ENCODE results near the gene SPPL2B.
"Not testable (repeated sequence)": the region's sequence is repeated elsewhere in the genome, so short reads cannot be mapped to it uniquely, and the experiment has no call there.

Gene SPPL2B

DNA sequence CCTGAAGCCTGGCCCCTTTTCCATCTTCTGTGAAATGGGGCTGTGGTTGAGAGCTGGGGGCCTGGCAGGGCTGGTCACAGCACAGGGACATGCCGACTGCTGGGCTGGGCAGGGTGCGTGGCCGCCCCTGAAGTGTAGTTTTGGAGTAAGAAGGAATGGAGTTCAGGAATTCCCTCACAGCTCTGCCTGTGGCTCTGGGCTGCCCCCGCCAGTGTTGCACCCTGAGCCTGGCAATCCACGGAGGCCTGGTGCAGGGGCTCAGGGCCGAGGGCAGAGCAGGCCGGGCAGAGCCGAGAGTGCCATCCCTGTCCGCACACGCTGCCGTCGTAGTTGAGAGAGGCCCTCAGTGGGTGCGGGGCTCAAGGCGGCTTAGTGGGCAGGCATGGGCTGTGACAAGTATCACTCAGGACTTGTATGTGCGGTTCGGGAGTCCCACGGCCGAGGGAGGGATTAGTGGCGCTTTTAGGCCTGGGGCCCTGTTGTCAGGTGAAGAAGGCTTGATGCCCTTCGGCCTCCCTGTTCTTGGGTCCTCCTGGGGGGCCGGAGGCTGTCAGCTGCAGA, 9.7 kb downstream of the SPPL2B start:
- DNase-seq (ENCODE audit: low read depth in 2 of 3, low spot score in 2 of 3) = no peak

DNA sequence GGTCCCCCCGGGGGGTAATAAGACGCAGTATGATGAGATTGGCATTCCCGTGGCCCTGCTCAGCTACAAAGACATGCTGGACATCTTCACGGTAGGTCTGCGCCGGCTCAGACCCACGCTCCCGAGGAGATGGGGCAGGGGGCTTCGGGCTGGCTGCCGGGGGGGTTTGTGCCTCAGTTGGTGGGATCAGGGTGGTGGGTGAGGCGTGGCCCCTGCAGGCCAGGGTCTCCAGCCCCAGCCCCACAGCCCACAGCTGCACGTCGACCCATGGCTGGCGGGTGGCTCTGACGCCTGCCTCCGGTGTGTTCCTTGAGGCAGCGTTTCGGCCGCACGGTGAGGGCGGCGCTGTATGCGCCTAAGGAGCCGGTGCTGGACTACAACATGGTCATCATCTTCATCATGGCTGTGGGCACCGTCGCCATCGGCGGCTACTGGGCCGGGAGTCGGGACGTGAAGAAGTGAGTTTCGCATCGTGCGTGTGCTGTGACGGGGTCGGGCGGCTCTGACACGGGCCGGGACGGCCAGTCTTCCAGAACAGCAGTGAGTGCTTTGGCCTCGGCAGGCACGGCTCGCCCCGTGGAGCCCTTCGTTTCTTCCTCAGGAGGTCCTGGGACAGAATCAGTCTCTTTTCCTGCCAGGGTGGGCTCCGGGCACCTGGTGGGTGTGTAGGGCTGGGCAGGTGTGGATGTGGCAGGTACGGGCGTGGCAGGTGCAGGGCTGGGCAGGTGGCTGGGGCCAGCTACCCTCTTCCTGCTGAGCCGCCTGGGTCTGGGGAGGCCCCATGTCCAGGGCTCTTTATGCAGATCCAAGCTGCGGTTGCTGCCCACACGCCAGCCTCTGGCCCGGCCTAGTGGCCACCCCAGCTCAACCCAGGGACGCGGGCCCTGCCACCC, 10.5 kb downstream of the SPPL2B start:
- no peak for DNase-seq (ENCODE audit: low read depth in 2 of 3, low spot score in 2 of 3)

- DNase-seq (ENCODE audit: low read depth in 2 of 3, low spot score in 2 of 3) = no peak
These were observed 11.3 kb downstream of the SPPL2B start for GRCh38 chr19:2339644-2340310.

GRCh38 chr19:2340496-2341243, 12.2 kb downstream of the SPPL2B start:
- DNase-seq (ENCODE audit: low read depth in 2 of 3, low spot score in 2 of 3) = no peak

- no peak for DNase-seq (ENCODE audit: low read depth in 2 of 3, low spot score in 2 of 3)
These were observed 12.8 kb downstream of the SPPL2B start for GRCh38 chr19:2341244-2341751.

- DNase-seq (ENCODE audit: low read depth in 2 of 3, low spot score in 2 of 3) = no peak
These were observed 13.5 kb downstream of the SPPL2B start for GRCh38 chr19:2341982-2342381.

GRCh38 chr19:2342656-2343288, 14.3 kb downstream of the SPPL2B start:
- DNase-seq (ENCODE audit: low read depth in 2 of 3, low spot score in 2 of 3) = no peak

- no peak for DNase-seq (ENCODE audit: low read depth in 2 of 3, low spot score in 2 of 3)
These were observed 15.0 kb downstream of the SPPL2B start for GRCh38 chr19:2343289-2343982.

GRCh38 chr19:2344381-2344870, 15.9 kb downstream of the SPPL2B start:
- DNase-seq (ENCODE audit: low read depth in 2 of 3, low spot score in 2 of 3) = no peak

- no peak for DNase-seq (ENCODE audit: low read depth in 2 of 3, low spot score in 2 of 3)
These were observed 16.6 kb downstream of the SPPL2B start for GRCh38 chr19:2345076-2345475.

DNA sequence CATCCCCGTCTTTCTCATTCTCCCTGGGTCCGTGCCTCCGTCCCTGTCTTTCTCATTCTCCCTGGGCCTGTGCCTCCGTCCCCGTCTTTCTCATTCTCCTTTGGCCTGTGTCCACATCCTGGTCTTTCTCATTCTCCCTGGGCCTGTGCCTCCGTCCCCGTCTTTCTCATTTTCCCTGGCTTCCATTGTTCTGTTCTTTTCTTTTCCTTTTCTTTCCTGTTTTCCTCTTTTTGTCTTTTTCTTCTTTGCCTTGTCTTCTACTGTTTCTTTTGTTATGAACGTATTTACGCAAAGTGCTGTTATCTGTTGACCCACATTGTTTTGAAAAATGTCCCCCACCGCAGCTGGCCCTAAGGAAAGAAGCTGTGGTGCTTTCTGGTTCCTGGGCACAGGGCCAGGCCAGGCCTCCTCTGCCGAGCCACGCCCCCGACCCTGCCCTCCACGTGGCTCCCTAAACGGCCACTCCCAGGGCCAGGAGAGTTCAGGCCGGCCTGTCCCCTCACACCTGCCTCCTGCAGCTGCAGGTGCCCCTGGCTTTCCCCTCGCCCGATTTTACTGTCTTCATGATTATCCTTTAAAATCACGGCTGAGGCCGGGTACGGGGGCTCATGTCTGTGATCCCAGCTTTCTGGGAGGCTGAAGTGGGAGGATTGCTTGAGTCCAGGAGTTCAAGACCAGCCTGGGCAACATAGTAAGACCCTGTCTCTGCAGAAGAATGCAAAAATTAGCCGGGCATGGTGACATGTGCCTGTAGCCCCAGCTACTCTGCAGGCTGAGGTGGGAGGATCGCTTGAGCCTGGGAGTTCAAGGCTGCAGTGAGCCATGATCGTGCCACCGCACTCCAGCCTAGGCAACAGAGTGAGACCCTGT, 17.5 kb downstream of the SPPL2B start:
- DNase-seq (ENCODE audit: low read depth in 2 of 3, low spot score in 2 of 3) = no peak

- DNase-seq (ENCODE audit: low read depth in 2 of 3, low spot score in 2 of 3) = not testable (repeated sequence)
These were observed 21.3 kb downstream of the SPPL2B start for GRCh38 chr19:2349818-2350217.

DNA sequence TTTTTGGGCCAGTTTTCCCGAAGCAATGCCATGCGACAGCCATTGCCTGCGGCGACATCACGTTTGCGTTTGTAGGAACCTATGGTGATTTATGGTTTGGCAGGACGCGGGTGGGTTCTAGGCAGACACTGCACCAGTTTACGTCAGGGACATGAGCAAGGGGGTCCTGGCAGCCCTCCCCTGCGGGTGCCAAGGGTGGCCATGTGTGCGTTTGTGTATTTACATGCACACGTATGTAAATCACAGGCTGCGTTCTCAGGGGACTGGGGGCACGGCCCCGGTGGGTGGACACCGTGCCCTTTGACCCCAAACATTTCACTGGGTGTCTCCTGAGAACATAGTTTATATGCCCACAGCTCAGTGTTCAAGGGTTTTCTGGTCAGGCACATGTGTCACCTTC, 22.2 kb downstream of the SPPL2B start:
- DNase-seq (ENCODE audit: low read depth in 2 of 3, low spot score in 2 of 3) = no peak

DNA sequence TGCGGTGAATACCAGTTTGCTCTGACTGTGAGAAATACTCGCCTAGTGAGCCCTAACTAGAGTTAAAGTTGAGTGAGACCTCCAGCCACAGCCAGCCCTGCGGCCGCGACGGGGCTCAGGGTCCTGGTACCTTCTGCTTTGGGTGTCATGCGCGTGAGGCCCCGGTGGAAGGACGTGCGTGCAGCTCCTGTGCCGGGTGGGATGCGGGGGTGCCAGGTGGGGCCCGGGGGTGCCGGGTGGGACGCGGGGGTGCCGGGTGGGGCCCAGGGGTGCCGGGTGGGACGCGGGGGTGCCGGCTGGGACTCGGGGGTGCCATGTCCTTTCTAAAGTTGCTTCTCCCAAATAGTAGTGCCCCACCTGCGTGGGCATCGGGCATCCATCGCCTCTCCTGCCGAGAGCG, 23.1 kb downstream of the SPPL2B start:
- DNase-seq (ENCODE audit: low read depth in 2 of 3, low spot score in 2 of 3) = no peak

- DNase-seq (ENCODE audit: low read depth in 2 of 3, low spot score in 2 of 3) = no peak
These were observed 23.6 kb downstream of the SPPL2B start for GRCh38 chr19:2352121-2352520.

GRCh38 chr19:2353159-2353886, 24.8 kb downstream of the SPPL2B start:
- no peak for DNase-seq (ENCODE audit: low read depth in 2 of 3, low spot score in 2 of 3)

- DNase-seq (ENCODE audit: low read depth in 2 of 3, low spot score in 2 of 3) = no peak
These were observed 25.6 kb downstream of the SPPL2B start for GRCh38 chr19:2353887-2354592.

GRCh38 chr19:2354670-2355069, 26.2 kb downstream of the SPPL2B start:
- DNase-seq (ENCODE audit: low read depth in 2 of 3, low spot score in 2 of 3) = no peak

Data from activated CD8-positive, alpha-beta memory T cell treated with anti-CD3 and anti-CD28 coated beads for 48 hours (primary cell).